ENCODE measurements around the gene BRD3. TPM values are rescaled to one million over a fixed set of nuclear protein-coding genes. Genes with fewer than 3 reads are reported as not detected.
"Not testable (repeated sequence)": the region's sequence is repeated elsewhere in the genome, so short reads cannot be mapped to it uniquely, and the experiment has no call there.

Gene BRD3
- polyA plus RNA-seq, 1 donor from 2014 or later = 35.7 TPM

DNA sequence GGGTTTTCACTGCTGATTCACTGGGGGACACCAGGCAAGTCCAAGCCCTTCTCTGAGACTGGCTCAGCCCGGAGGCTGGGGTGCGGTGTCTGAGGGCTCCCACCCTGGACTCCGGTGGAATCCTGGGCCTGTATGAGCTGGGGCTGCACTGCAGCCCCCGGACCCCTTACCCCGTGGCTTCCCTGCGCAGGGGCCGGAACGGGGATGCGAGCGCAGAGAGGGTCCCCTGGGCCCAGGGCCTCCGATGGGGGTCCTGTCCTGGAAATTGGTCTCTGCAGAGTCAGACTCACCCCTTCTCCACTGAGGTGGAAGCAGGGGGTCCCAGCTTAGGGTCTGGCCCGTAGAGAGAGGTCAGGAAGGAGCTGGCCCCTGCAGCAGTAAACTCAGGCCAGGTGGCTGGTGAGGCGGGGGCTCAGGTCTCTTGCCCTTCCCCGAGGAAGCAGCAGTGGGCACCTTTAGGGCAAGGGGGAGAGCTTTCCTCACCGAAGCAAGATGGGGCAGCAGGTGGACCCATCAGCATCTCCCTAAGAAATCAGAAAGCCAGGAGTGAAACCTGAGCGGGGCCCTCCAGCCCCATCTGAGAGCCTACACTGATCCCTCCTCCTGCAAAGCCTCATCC is 74.1 kb downstream of the BRD3 start:
- H3K4me3 Mint-ChIP-seq = peak overlapping the region; percentile 86 to 94 (median 92)
- H3K27ac Mint-ChIP-seq = peak overlapping the region; percentile 53 to 95 (median 93)
- peaks cover 11 to 17% (median 16%) of the 10 kb centered on the region in 3 donors for H3K4me1 Mint-ChIP-seq
- H3K9me3 Mint-ChIP-seq = no peaks in the 10 kb centered on the region
- no peaks in the 10 kb centered on the region for H3K36me3 Mint-ChIP-seq
- H3K27me3 Mint-ChIP-seq = no peaks in the 10 kb centered on the region

DNA sequence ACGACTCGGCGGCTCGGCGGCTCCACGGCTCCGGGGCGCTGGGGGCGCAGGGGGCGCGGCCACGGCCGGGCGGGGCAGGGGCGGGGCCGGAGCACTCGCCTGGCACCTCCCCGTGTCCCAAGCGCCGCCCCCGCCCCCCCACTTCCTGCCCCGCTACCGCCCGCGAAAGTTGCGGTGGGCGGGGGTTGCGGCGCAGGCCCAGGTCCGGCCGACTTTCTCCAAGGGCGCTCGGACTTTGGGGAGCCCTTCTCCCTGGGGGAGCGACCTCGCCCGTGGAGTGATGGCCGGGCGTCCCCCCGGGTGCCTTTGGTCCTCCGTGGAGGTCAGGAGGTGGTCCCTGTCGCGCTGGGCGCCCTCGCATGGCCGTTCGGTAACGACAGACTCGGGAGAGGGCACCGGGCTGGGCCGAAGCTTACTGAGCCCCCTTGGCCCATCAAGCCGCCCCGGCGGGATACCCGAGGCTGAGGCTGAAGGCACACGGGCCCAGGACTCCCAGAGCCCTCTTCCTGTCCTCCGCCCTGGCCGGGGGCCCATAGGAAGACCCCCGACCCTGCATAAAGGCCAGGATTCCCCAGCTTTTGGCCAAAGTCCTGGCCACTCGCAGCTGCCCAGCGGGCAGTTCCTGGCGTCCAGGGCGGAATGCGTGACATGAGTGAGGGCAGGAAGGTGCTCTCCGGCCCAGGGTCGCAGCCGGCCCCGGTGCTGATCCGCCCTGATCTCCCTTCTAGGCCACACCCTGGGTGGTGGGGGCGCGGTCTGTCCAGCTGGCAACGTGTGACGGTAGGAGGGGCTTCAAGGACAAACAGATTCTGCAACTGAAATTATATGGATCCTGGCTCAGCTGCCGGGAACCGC is 74.8 kb downstream of the BRD3 start:
- H3K9me3 Mint-ChIP-seq = no peaks in the 10 kb centered on the region

DNA sequence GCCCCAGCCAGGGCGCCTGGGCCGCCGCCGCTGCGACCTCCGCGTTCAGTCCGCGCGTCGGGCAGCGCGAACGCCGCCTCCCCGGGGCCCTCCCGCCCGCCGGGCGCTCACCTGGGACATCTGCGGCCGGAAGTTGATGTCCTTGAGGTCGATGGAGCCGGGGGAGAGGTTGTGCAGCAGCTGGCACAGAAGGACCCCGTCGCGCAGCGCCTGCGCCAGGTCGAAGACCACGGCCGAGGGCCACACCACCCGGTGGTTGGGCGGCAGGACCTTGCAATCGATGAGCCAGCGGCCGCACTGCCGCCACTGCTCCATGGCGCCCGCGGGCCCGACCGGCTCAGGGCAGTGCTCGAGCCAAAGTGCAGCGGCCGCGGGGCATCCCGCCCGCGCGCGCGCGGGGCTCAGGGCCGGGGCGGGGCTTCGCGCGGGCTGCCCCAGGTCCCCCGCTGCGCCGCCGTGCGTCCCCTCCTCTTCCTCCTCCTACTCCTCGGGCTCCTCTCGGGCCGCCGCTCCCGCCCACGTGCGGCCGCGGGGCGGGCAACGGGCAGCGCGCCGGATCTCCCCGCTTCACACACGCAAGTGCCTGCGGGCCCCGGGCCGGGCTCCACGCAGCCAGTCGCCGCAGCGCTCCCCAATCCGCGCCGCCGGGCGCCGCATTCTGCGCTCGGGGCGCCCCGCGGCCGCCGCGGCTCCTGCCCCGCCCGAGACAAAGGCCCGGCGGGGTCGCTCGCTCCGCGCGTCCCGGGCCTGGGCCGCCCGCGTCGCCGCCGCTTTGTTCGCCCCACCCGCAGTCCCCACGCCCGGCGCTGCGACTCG is 75.7 kb downstream of the BRD3 start, which contains the start of gene VAV2:
VAV2 (minus strand) TSS at position 361 of the 816 bp plus-strand sequence; CDS start at position 315, 46 bp downstream.
- Mint-ChIP-seq H3K4me3 (peak within 1 kb of the TSS; percentile 88 to 96 (median 95)), H3K9me3 (no peaks in the 10 kb centered on the region), H3K27ac (peak within 1 kb of the TSS in 2 of 3 donors; percentile 86 to 95), H3K36me3 (no peaks in the 10 kb centered on the region), H3K27me3 (no peaks in the 10 kb centered on the region), H3K4me1 (peaks cover 15 to 26% (median 26%) of the 10 kb centered on the region in 3 donors)

More for the DNA sequence above, 74.8 kb downstream of the BRD3 start:
- no peaks in the 10 kb centered on the region for H3K36me3 Mint-ChIP-seq
- peak overlapping the region; percentile 86 to 94 (median 92) for H3K4me3 Mint-ChIP-seq
- peak overlapping the region; percentile 53 to 95 (median 93) for H3K27ac Mint-ChIP-seq
- H3K4me1 Mint-ChIP-seq = peaks cover 11 to 21% (median 21%) of the 10 kb centered on the region in 3 donors
- no peaks in the 10 kb centered on the region for H3K27me3 Mint-ChIP-seq

DNA sequence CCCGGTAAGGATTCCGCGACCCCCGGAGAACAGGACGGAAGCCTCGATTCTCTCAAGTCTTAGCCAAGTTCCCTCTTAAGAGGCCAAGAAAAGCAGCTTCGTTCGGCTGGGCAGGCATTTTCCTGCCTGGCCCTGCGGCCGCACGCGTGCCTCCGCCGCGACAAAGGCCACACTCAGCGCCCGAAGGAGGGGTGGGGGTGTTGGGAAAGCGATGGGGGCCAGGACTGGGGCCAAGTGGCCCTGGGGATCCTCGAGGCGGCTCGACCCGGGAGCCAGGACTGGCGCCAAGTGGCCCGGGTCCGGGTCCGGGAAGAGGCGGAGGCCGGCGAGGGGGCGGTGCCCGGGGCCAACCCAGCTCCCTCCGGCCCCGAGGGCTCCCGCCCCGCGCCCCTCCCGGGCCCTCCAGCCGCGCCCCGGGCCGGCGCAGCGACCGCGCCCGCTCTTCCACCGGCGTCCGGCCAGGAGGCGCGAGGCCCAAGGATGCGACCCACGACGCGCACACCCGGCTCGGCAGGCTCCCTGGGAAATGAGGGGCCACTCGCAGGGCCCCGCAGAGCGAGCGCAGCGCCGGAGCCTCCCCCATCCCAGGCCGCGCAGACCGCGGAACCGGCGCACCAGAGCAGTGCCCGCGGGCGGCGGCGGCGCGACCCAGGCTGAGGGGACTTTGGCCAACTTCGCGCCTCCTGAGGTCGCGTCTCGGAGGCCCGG is 76.5 kb downstream of the BRD3 start:
- H3K27ac Mint-ChIP-seq = peak overlapping the region in 2 of 3 donors; percentile 86 to 92
- peaks cover 17 to 33% (median 32%) of the 10 kb centered on the region in 3 donors for H3K4me1 Mint-ChIP-seq
- no peaks in the 10 kb centered on the region for H3K27me3 Mint-ChIP-seq
- no peaks in the 10 kb centered on the region for H3K9me3 Mint-ChIP-seq
- H3K4me3 Mint-ChIP-seq = peak overlapping the region; percentile 88 to 96 (median 94)
- H3K36me3 Mint-ChIP-seq = no peaks in the 10 kb centered on the region

DNA sequence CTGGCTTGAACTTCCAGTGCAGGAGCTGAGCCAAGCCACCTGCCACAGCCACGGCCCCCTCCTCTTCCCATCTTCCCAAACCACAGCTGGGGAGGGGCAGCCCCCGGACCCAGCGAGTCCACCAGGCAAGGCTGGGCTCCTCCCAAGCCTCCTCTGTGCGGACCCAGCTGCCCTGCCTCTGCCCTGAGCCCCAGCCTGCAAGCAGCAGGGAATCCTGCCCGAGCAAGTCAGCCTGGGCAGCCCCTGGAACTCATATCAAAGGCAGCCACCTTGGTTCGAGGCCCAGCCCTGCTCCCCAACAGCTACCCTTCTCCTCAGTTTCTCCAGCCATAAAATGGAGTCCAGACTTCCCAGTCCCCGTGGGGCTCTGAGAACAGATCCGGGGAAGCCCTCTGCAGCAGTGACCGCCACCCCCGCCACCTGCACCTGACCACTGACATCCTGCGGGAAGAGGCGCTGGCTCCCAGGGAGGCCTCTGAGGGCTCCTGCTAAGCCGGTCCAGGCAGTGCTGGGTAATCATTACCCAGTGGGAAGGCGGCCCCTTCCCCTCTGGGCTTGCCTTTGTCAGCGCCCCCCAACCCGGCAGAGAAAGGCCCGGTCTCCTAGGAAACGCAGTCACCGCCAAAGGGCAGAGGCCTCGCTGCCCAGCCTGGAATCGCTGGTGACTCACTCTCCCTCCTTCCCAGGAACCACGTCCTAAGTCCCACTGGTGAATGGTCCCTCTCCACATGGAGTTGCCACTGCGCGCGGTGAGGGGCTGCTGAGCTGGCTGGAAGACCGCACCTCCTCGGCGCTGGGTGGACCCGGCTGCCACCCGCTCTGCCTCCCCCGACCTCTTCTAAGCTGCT is 77.2 kb downstream of the BRD3 start:
- Mint-ChIP-seq H3K27me3 (no peaks in the 10 kb centered on the region), H3K4me3 (peak overlapping the region; percentile 88 to 96 (median 94)), H3K4me1 (peaks cover 24 to 40% (median 38%) of the 10 kb centered on the region in 3 donors), H3K36me3 (no peaks in the 10 kb centered on the region), H3K27ac (peak overlapping the region in 2 of 3 donors; percentile 86 to 92), H3K9me3 (no peaks in the 10 kb centered on the region)

DNA sequence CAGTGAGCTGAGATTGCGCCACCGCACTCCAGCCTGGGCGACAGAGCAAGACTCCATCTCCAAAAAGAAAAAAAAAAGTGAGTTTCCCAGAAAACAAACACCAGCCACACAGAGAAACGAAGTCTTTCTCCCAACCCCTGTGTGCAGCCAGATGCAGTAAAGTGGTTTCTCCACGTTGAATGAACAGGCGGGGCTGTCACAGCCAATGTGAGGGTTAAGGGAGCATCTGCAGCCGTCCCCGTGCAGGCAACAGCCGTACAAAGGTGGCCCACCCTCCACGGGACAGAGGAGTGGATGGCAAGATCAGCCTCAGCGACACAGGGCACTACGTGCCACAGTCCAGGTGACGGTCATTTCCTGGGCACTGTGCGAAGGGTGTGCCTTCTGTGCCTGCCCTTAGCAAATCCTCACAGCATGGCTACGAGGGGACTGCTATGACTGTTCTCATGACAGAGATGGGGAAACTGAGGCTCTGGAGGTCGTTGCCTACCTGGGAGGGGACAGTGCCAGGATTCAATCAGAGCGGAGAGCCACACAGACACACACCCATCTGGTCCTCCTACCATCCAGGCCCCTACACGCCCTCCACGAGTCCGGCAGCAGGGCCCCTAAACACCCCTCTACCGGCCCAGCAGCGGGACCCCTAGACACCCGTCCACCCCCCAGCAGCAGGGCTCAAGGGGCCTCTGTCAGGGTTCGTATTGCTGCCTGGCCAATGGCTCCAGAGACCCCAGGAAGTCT is 78.0 kb downstream of the BRD3 start:
- Mint-ChIP-seq H3K4me3 (peak overlapping the region; percentile 88 to 96 (median 94)), H3K27ac (peak overlapping the region in 2 of 3 donors; percentile 81 to 92), H3K4me1 (peaks cover 27 to 44% (median 41%) of the 10 kb centered on the region in 3 donors), H3K36me3 (no peaks in the 10 kb centered on the region), H3K27me3 (no peaks in the 10 kb centered on the region), H3K9me3 (no peaks in the 10 kb centered on the region)

- H3K27me3 Mint-ChIP-seq, H3K9me3 Mint-ChIP-seq, H3K36me3 Mint-ChIP-seq: not testable (repeated sequence)
- peak overlapping the region in 1 of 3 donors; percentile 92 for H3K27ac Mint-ChIP-seq
- peaks cover 21 to 43% (median 40%) of the 10 kb centered on the region in 3 donors for H3K4me1 Mint-ChIP-seq
- peak overlapping the region in 3 of 4 donors; percentile 91 to 96 (median 96) for H3K4me3 Mint-ChIP-seq
Observed at GRCh38 chr9:133988771-133989170, 79.1 kb downstream of the BRD3 start.

DNA sequence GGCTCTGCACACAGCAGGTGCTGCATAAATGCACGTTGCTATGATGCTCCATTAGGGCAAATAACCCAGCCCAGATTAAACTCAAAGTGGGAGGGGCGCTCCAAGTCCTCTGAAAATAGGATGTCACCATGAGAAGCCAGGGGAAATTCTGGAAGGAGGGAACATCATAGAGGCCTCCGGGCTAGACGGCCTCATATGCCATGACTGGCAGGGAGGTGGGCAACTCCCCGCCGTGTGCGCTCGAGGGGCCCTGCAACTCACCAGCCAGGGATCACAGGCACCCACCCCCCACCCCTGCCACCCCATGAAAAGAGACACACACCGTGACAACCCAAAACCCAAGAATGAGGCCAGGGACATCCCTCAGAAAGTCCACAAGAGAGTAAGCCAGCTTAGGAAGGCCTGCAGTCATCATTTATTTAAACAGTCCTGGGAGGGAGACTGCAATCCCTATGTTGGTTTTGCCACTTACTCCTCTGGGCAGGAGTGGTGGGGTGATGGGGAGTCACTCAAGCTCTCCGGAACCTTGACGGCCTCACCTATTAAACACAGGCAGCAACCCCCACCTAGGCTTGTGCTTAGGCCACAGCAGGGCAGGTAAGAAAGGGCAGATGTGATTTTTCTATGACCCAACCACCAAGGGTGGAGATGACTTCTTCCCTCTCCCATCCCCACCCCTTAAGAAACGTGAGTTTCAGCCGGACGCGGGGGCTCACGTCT is 79.7 kb downstream of the BRD3 start:
- Mint-ChIP-seq H3K9me3 (no peaks in the 10 kb centered on the region), H3K27ac (peak overlapping the region; percentile 13 to 87 (median 71)), H3K27me3 (no peaks in the 10 kb centered on the region), H3K4me1 (peaks cover 21 to 47% (median 41%) of the 10 kb centered on the region in 3 donors), H3K4me3 (peak overlapping the region in 3 of 4 donors; percentile 49 to 91 (median 75)), H3K36me3 (no peaks in the 10 kb centered on the region)

DNA sequence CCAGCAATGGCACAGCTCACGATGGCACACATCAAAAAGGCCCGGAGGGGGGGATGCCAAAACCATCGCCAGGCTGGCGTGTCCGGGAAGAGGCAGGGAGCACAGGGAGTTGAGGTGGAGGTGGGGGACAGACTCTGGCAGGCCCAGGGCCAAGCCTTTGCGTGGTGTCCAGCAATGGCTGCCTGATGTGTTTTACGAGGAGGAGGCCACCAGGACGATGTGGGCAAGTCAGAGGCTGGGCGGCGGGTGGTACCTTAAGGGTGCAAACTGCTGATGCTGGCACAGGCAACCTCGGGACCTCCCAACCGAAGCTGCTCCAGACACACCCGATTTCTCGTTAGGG is 80.4 kb downstream of the BRD3 start:
- H3K27ac Mint-ChIP-seq = no peak overlapping the region

DNA sequence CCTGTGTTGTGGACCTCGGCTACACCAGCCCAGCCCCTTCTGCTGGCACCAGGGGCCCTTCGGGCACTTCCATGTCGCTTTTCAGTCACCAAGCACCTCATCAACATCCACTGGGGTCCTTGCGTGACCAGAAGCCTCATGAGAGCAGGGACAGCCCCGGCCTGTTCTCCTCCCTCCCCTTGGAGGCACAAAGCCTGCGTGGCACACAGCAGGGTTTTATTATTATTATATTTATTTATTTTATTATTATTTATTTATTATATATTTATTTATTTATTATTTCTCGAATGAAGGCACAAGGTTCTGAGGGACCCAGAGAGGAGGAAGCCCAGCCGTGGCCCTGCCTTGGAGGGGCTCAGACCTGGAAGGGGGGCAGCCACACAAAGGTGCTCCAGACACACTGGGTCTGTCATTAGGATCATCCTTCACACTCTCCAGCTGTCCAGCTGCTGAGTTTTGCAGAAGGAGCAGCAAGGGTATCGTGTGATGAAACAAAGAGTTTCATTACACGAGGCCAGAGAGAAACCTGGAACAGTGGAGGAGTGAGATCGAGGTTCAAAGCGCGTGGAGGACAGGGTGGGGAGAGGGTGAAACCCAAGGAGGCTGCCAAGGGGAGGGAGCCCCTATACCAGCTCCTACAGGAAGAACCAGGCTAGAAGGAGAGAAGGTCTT is 80.9 kb downstream of the BRD3 start:
- Mint-ChIP-seq H3K4me3 (peak overlapping the region in 2 of 4 donors; percentile 37 to 91), H3K36me3 (no peaks in the 10 kb centered on the region)

More for the DNA sequence above, 80.4 kb downstream of the BRD3 start:
- H3K4me3 Mint-ChIP-seq = peak overlapping the region in 1 of 4 donors; percentile 91
- H3K4me1 Mint-ChIP-seq = peaks cover 21 to 52% (median 41%) of the 10 kb centered on the region in 3 donors
- H3K36me3 Mint-ChIP-seq = no peaks in the 10 kb centered on the region
- H3K9me3 Mint-ChIP-seq = no peaks in the 10 kb centered on the region
- H3K27me3 Mint-ChIP-seq = no peaks in the 10 kb centered on the region

DNA sequence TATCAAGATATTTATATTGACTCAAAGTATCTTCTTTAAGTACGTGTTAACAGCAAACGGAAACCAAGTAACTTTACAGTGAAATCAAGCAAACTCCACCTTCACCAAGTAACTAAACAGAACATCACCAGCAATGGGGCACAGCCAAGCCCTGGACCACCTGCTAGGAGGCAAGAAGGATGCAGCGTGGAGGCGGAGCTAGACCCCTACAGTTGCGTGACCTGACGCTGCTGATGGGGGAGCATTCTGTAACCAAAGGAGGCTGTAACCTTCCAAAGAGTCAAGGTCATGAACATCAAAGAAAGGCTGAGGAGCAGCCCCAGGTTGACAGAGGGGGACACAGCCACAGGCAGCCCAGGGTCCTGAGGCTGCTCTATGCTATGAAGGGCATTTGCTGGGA is 81.8 kb downstream of the BRD3 start:
- Mint-ChIP-seq H3K36me3 (no peaks in the 10 kb centered on the region), H3K27ac (peak overlapping the region in 2 of 3 donors; percentile 23 to 76), H3K27me3 (no peaks in the 10 kb centered on the region), H3K4me3 (peak overlapping the region in 2 of 4 donors; percentile 54 to 56), H3K9me3 (no peaks in the 10 kb centered on the region), H3K4me1 (peaks cover 24 to 55% (median 44%) of the 10 kb centered on the region in 3 donors)

More for the DNA sequence above, 80.9 kb downstream of the BRD3 start:
- Mint-ChIP-seq H3K4me1 (peaks cover 21 to 52% (median 42%) of the 10 kb centered on the region in 3 donors), H3K27me3 (no peaks in the 10 kb centered on the region), H3K9me3 (no peaks in the 10 kb centered on the region), H3K27ac (no peak overlapping the region)

All from IgD-negative memory B cell (primary cell).